H9 (cell line): ENCODE measurements around the gene HCK. TPM values are rescaled to one million over a fixed set of nuclear protein-coding genes. Genes with fewer than 3 reads are reported as not detected.

Experiments used
- DNase-seq: peaks from one replicate; pipeline ENCODE4 v3.0.0-alpha.2; 2017
- H2AFZ ChIP-seq: one replicate; pipeline ENCODE4 v1.6.1; 2013; ENCODE audit warnings: mild to moderate bottlenecking, low read length, control low read depth, moderate library complexity
- H2AK5ac ChIP-seq: 2 replicates; pipeline ENCODE4 v1.6.1; 2013; ENCODE audit warnings: low read length, control low read depth, mixed read lengths; ENCODE audit not compliant: insufficient read length
- H2BK120ac ChIP-seq: one replicate; pipeline ENCODE4 v1.6.1; 2013; ENCODE audit warnings: low read depth, mild to moderate bottlenecking, low read length, control low read depth, inconsistent platforms; ENCODE audit not compliant: poor library complexity, severe bottlenecking
- H2BK12ac ChIP-seq: 2 replicates; pipeline ENCODE4 v1.6.1; 2013; ENCODE audit warnings: low read length, control low read depth, mixed read lengths, low read depth; ENCODE audit not compliant: insufficient read length
- H2BK15ac ChIP-seq: 2 replicates; pipeline ENCODE4 v1.6.1; 2013; ENCODE audit warnings: low read depth, low read length, control low read depth
- H2BK20ac ChIP-seq: one replicate; pipeline ENCODE4 v1.6.1; 2013; ENCODE audit warnings: low read depth, mild to moderate bottlenecking, low read length, control low read depth, inconsistent platforms; ENCODE audit not compliant: poor library complexity, severe bottlenecking
- H2BK5ac ChIP-seq: 2 replicates; pipeline ENCODE4 v1.6.1; 2013; ENCODE audit warnings: low read length, control low read depth, mixed read lengths; ENCODE audit not compliant: insufficient read length
- H3K14ac ChIP-seq: 2 replicates; pipeline ENCODE4 v1.6.1; 2013; ENCODE audit warnings: low read length, control low read depth; ENCODE audit not compliant: insufficient read depth
- H3K18ac ChIP-seq: 2 replicates; pipeline ENCODE4 v1.6.1; 2013; ENCODE audit warnings: low read depth, mild to moderate bottlenecking, mixed read lengths, low read length, control low read depth; ENCODE audit not compliant: insufficient read length
- H3K23ac ChIP-seq: 2 replicates; pipeline ENCODE4 v1.6.1; 2013; ENCODE audit warnings: low read length, control low read depth, mixed read lengths, low read depth; ENCODE audit not compliant: insufficient read length
- H3K23me2 ChIP-seq: 2 replicates; pipeline ENCODE4 v1.6.1; 2013; ENCODE audit warnings: low read depth, mild to moderate bottlenecking, mixed read lengths, low read length, control low read depth; ENCODE audit not compliant: insufficient read length, poor library complexity, severe bottlenecking
- H3K27ac ChIP-seq: 2 replicates; pipeline ENCODE4 v1.5.1; 2013; ENCODE audit warnings: low read length, control low read depth, mixed read lengths, low read depth; ENCODE audit not compliant: insufficient read length
- H3K27me3 ChIP-seq: 2 replicates; pipeline ENCODE4 v1.6.1; 2013; ENCODE audit warnings: low read length, control low read depth, inconsistent platforms; ENCODE audit not compliant: insufficient read depth
- H3K4ac ChIP-seq: 2 replicates; pipeline ENCODE4 v1.6.1; 2013; ENCODE audit warnings: low read depth, mild to moderate bottlenecking, control low read depth, inconsistent platforms, low read length, moderate library complexity
- H3K4me1 ChIP-seq: 2 replicates; pipeline ENCODE4 v1.6.1; 2013; ENCODE audit warnings: low read length, control low read depth, inconsistent platforms; ENCODE audit not compliant: insufficient read depth
- H3K4me2 ChIP-seq: 2 replicates; pipeline ENCODE4 v1.6.1; 2013; ENCODE audit warnings: low read length, control low read depth, mixed read lengths; ENCODE audit not compliant: insufficient read length, insufficient read depth
- H3K56ac ChIP-seq: 2 replicates; pipeline ENCODE4 v1.6.1; 2013; ENCODE audit warnings: low read depth, mild to moderate bottlenecking, mixed read lengths, low read length, control low read depth; ENCODE audit not compliant: insufficient read length
- H3K79me1 ChIP-seq: 2 replicates; pipeline ENCODE4 v1.6.1; 2013; ENCODE audit warnings: low read depth, mild to moderate bottlenecking, moderate library complexity, low read length, control low read depth, inconsistent platforms; ENCODE audit not compliant: insufficient read depth, poor library complexity, severe bottlenecking
- H3K79me2 ChIP-seq: 2 replicates; pipeline ENCODE4 v1.6.1; 2013; ENCODE audit warnings: low read length, control low read depth, inconsistent platforms; ENCODE audit not compliant: insufficient read depth
- H3K9ac ChIP-seq: 2 replicates; pipeline ENCODE4 v1.6.1; 2013; ENCODE audit warnings: low read length, control low read depth, mixed read lengths; ENCODE audit not compliant: insufficient read length; ENCODE audit errors: extremely low read depth
- H3K9me3 ChIP-seq: one replicate; pipeline ENCODE4 v1.6.1; 2013; ENCODE audit warnings: low read depth, low read length, inconsistent platforms; ENCODE audit not compliant: control insufficient read depth
- H3T11ph ChIP-seq: one replicate; pipeline ENCODE4 v1.6.1; 2013; ENCODE audit warnings: mild to moderate bottlenecking, low read length, control low read depth, inconsistent platforms
- H4K20me1 ChIP-seq: one replicate; pipeline ENCODE4 v1.6.1; 2013; ENCODE audit not compliant: control insufficient read depth, insufficient read length, insufficient read depth
- H4K5ac ChIP-seq: 2 replicates; pipeline ENCODE4 v1.6.1; 2013; ENCODE audit warnings: low read depth, mild to moderate bottlenecking, mixed read lengths, low read length, control low read depth; ENCODE audit not compliant: insufficient read length
- H4K8ac ChIP-seq: replicated peaks from 2 replicates; pipeline ENCODE4 v1.6.1; 2013; ENCODE audit warnings: low read length, control low read depth, mixed read lengths, low read depth; ENCODE audit not compliant: insufficient read length
- H4K91ac ChIP-seq: 2 replicates; pipeline ENCODE4 v1.6.1; 2013; ENCODE audit warnings: low read depth, mild to moderate bottlenecking, moderate library complexity, mixed read lengths, low read length, control low read depth; ENCODE audit not compliant: insufficient read length
- H3K27ac Mint-ChIP-seq, 3 experiments: 2 replicates in 2 of 3; 3 replicates in 1 of 3; pipeline ENCODE4 v1.8.0; 2020 to 2021; ENCODE audit warnings: mixed read lengths in 3 of 3, mild to moderate bottlenecking in 1 of 3, moderate library complexity in 1 of 3
- H3K27me3 Mint-ChIP-seq: 2 replicates; pipeline ENCODE4 v1.8.0; 2021; ENCODE audit warnings: low read depth, mild to moderate bottlenecking, moderate library complexity, mixed read lengths
- H3K36me3 Mint-ChIP-seq, 3 experiments: 2 replicates in 2 of 3; 3 replicates in 1 of 3; pipeline ENCODE4 v1.8.0; 2020 to 2021; ENCODE audit warnings: low read depth in 3 of 3, mixed read lengths in 3 of 3; ENCODE audit not compliant: insufficient read depth in 1 of 3
- H3K4me1 Mint-ChIP-seq, 2 experiments: 2 replicates each; pipeline ENCODE4 v1.8.0; 2020; ENCODE audit warnings: mixed read lengths in 2 of 2
- H3K4me3 Mint-ChIP-seq, 2 experiments: 2 replicates in 1 of 2; 3 replicates in 1 of 2; pipeline ENCODE4 v1.8.0; 2020 to 2021; ENCODE audit warnings: mild to moderate bottlenecking in 2 of 2, mixed read lengths in 2 of 2, moderate library complexity in 1 of 2
- H3K9me3 Mint-ChIP-seq, 2 experiments: 2 replicates in 1 of 2; 3 replicates in 1 of 2; pipeline ENCODE4 v1.8.0; 2020; ENCODE audit warnings: mild to moderate bottlenecking in 2 of 2, mixed read lengths in 2 of 2, moderate library complexity in 1 of 2
- WGBS: extraction: QIAGEN DNeasy Blood & Tissue Kit; methylation state at CpG from one replicate; pipeline ENCODE4 v1.1.7; 2013; ENCODE audit warnings: missing lambda C conversion rate, low lambda C conversion rate, mixed read lengths; ENCODE audit not compliant: insufficient read length; ENCODE audit errors: extremely low coverage; 5-methylcytosine and 5-hydroxymethylcytosine counted together
- total RNA-seq: library from RNA; stranded (reverse); gene quantifications from 2 replicates; pipeline ENCODE4 v1.2.1, GENCODE V29; 2021
- TF ChIP-seq, protein P1 (sequence below): fragments of 200-600 bp; sonication (generic); conservative IDR thresholded peaks from 3 replicates; pipeline ENCODE4 v1.8.0; 2021; ENCODE audit warnings: antibody characterized with exemption, mild to moderate bottlenecking

HCK gene
- total RNA-seq, 1 experiment from 2014 or later: 1.7 TPM

DNA sequence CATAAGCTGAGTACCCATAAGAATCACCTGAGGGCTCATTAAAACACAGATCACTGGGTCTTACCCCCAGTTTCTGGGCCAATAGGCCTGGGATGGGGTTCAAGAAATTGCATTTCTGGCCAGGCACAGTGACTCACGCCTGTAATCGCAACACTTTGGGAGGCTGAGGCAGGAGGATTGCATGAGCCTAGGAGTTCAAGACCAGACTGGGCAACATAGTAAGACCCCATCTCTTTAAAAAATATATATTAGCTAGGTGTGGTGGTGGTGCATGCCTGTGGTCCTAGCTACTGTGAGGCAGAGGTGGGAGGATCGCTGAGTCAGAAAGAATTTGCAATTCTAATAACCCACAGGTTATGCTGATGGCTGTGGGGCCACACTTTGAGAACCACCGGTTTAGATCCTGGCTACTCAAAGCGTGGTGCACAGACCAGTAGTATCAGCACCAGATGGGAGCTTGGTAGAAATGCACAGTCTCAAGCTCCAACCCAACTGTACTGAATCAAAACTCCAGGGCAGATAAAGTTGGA is 39.8 kb upstream of the HCK start:
- Histone ChIP-seq H3K4ac (no peak overlapping the region), H3K9me3 (no peaks in the 10 kb centered on the region), H3K79me2 (no peaks in the 10 kb centered on the region), H2AFZ (no peak overlapping the region), H4K20me1 (no peaks in the 10 kb centered on the region), H3K27ac (no peak overlapping the region), H3K9ac (no peak overlapping the region), H3K23me2 (no peaks in the 10 kb centered on the region), H4K5ac (no peak overlapping the region), H2BK15ac (no peak overlapping the region), H2BK5ac (no peak overlapping the region), H3K79me1 (no peaks in the 10 kb centered on the region), H3K4me1 (no peaks in the 10 kb centered on the region; the same call in 1 of the 2 replicates), H2BK120ac (no peak overlapping the region), H2BK12ac (no peak overlapping the region), H3K18ac (no peak overlapping the region), H4K8ac (no peak overlapping the region), H3K56ac (no peak overlapping the region), H4K91ac (no peak overlapping the region), H3K4me2 (no peak overlapping the region), H3K23ac (no peak overlapping the region), H3K27me3 (no peaks in the 10 kb centered on the region), H3K14ac (no peak overlapping the region; the same call in 1 of the 2 replicates), H2BK20ac (no peak overlapping the region), H3T11ph (no peak overlapping the region), H2AK5ac (no peak overlapping the region)
- no CpG with 5 or more reads among the region's 5 CpGs for WGBS
- Mint-ChIP-seq H3K36me3 (no peaks in the 10 kb centered on the region; a peak in 1 of 7 replicates), H3K27me3 (peaks cover 14% of the 10 kb centered on the region), H3K4me3 (no peak overlapping the region), H3K27ac (no peak overlapping the region), H3K4me1 (peaks cover 42 to 44% of the 10 kb centered on the region in 2 experiments), H3K9me3 (no peaks in the 10 kb centered on the region; a peak in 1 of 5 replicates)
- TF ChIP-seq, protein P1, sequence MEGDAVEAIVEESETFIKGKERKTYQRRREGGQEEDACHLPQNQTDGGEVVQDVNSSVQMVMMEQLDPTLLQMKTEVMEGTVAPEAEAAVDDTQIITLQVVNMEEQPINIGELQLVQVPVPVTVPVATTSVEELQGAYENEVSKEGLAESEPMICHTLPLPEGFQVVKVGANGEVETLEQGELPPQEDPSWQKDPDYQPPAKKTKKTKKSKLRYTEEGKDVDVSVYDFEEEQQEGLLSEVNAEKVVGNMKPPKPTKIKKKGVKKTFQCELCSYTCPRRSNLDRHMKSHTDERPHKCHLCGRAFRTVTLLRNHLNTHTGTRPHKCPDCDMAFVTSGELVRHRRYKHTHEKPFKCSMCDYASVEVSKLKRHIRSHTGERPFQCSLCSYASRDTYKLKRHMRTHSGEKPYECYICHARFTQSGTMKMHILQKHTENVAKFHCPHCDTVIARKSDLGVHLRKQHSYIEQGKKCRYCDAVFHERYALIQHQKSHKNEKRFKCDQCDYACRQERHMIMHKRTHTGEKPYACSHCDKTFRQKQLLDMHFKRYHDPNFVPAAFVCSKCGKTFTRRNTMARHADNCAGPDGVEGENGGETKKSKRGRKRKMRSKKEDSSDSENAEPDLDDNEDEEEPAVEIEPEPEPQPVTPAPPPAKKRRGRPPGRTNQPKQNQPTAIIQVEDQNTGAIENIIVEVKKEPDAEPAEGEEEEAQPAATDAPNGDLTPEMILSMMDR: no peak
- DNase-seq: no peak
